OCI-LY3 (cell line): ENCODE results near the gene PYY.

Experiments used
- H2AFZ ChIP-seq: fragments of 200-600, 300-600 bp; shearing (Covaris generic); 2 replicates; pipeline ENCODE4 v1.6.0; 2014; ENCODE audit warnings: antibody characterized with exemption, low read depth, low read length
- H3K27ac ChIP-seq: fragments of 200-600, 300-600 bp; sonication (generic); 2 replicates; pipeline ENCODE4 v1.5.1; 2014; ENCODE audit warnings: mild to moderate bottlenecking, low read length, moderate library complexity, mixed read lengths
- H3K27me3 ChIP-seq: fragments of 200-600, 300-600 bp; sonication (generic); 2 replicates; pipeline ENCODE4 v1.6.1; 2014; ENCODE audit warnings: low read depth, low read length, mixed read lengths
- H3K36me3 ChIP-seq: fragments of 200-600, 300-600 bp; sonication (generic); replicated peaks from 2 replicates; pipeline ENCODE3; 2014; ENCODE audit warnings: low read depth, low read length, mixed read lengths
- H3K4me1 ChIP-seq: fragments of 300-600, 200-600 bp; sonication (generic); 2 replicates; pipeline ENCODE4 v1.6.1; 2014; ENCODE audit warnings: low read length, mixed read lengths
- H3K4me2 ChIP-seq: fragments of 200-600, 300-600 bp; sonication (generic); 2 replicates; pipeline ENCODE4 v1.6.1; 2014; ENCODE audit warnings: low read length, mixed read lengths
- H3K4me3 ChIP-seq: fragments of 300-600, 200-600 bp; sonication (generic); 2 replicates; pipeline ENCODE4 v1.5.1; 2014; ENCODE audit warnings: antibody characterized with exemption, mild to moderate bottlenecking, low read length, moderate library complexity
- H3K79me2 ChIP-seq: fragments of 300-600, 200-600 bp; shearing (Covaris generic); 2 replicates; pipeline ENCODE4 v1.6.1; 2014; ENCODE audit warnings: mild to moderate bottlenecking, low read length, mixed read lengths
- H3K9ac ChIP-seq: fragments of 300-600, 200-600 bp; shearing (Covaris generic); 2 replicates; pipeline ENCODE4 v1.6.0; 2014; ENCODE audit warnings: mild to moderate bottlenecking, low read length, moderate library complexity
- H3K9me3 ChIP-seq: fragments of 200-600, 300-600 bp; shearing (Covaris generic); 2 replicates; pipeline ENCODE4 v1.6.1; 2014; ENCODE audit warnings: low read length, mixed read lengths; ENCODE audit not compliant: insufficient read depth
- H4K20me1 ChIP-seq: fragments of 200-600, 300-600 bp; sonication (generic); 2 replicates; pipeline ENCODE4 v1.6.1; 2016; ENCODE audit warnings: low read length, mixed read lengths; ENCODE audit not compliant: insufficient read depth
- CTCF ChIP-seq: fragments of 200-600, 300-600 bp; sonication (generic); IDR thresholded peaks from 2 replicates; pipeline ENCODE4 v1.5.1; 2014; ENCODE audit warnings: antibody characterized with exemption, low read length, low read depth
- EZH2phosphoT487 ChIP-seq: fragments of 200-600 bp; shearing (Covaris generic); IDR thresholded peaks from 2 replicates; pipeline ENCODE4 v1.6.1; 2018; ENCODE audit warnings: antibody characterized with exemption, mixed run types, low read depth

Gene PYY

GRCh38 chr17:43953746-43954145, at the start of gene PYY:
Gene PYY, minus strand, starts transcription at chr17:43953940. Its CDS starts 457 bp downstream, at chr17:43953483.
- Histone ChIP-seq H3K9ac (no peak within 1 kb of the TSS), H3K4me3 (no peak within 1 kb of the TSS), H4K20me1 (no peaks in the 10 kb centered on the region), H3K36me3 (no peaks in the 10 kb centered on the region), H3K9me3 (no peaks in the 10 kb centered on the region), H3K27ac (no peak within 1 kb of the TSS), H2AFZ (no peak within 1 kb of the TSS), H3K4me1 (no peaks in the 10 kb centered on the region), H3K27me3 (no peaks in the 10 kb centered on the region), H3K79me2 (no peaks in the 10 kb centered on the region), H3K4me2 (no peak within 1 kb of the TSS)
- TF ChIP-seq CTCF (no peak), EZH2phosphoT487 (no peak)

GRCh38 chr17:44002141-44002848, 48.6 kb upstream of the PYY start:
- no peak for TF ChIP-seq CTCF

GRCh38 chr17:44001461-44001920, 47.8 kb upstream of the PYY start:
- Histone ChIP-seq H3K27me3 (no peaks in the 10 kb centered on the region), H3K4me1 (no peaks in the 10 kb centered on the region), H3K4me3 (no peak overlapping the region), H3K4me2 (no peak overlapping the region), H3K9me3 (no peaks in the 10 kb centered on the region), H3K79me2 (no peaks in the 10 kb centered on the region), H4K20me1 (no peaks in the 10 kb centered on the region), H3K36me3 (no peaks in the 10 kb centered on the region), H3K27ac (no peak overlapping the region), H2AFZ (no peak overlapping the region), H3K9ac (no peak overlapping the region)
- TF ChIP-seq CTCF (no peak), EZH2phosphoT487 (no peak)

More at GRCh38 chr17:44002141-44002848, 48.6 kb upstream of the PYY start:
- no peak overlapping the region for H3K4me3 ChIP-seq
- no peak overlapping the region for H3K4me2 ChIP-seq
- no peak overlapping the region for H2AFZ ChIP-seq
- no peaks in the 10 kb centered on the region for H4K20me1 ChIP-seq
- H3K9ac ChIP-seq, result no peak overlapping the region
- H3K36me3 ChIP-seq, result no peaks in the 10 kb centered on the region
- no peaks in the 10 kb centered on the region for H3K27me3 ChIP-seq
- H3K27ac ChIP-seq, result no peak overlapping the region
- H3K79me2 ChIP-seq, result no peaks in the 10 kb centered on the region
- H3K9me3 ChIP-seq, result no peaks in the 10 kb centered on the region
- no peaks in the 10 kb centered on the region for H3K4me1 ChIP-seq

GRCh38 chr17:44000871-44001460, 47.2 kb upstream of the PYY start:
- Histone ChIP-seq H3K4me3 (no peak overlapping the region), H2AFZ (no peak overlapping the region), H3K79me2 (no peaks in the 10 kb centered on the region), H3K4me1 (no peaks in the 10 kb centered on the region), H3K36me3 (no peaks in the 10 kb centered on the region), H3K27ac (no peak overlapping the region), H4K20me1 (no peaks in the 10 kb centered on the region), H3K9me3 (no peaks in the 10 kb centered on the region), H3K4me2 (no peak overlapping the region), H3K9ac (no peak overlapping the region), H3K27me3 (no peaks in the 10 kb centered on the region)
- no peak for TF ChIP-seq CTCF
- no peak for TF ChIP-seq EZH2phosphoT487
